H1 (cell line): ENCODE measurements around the gene FBXO8. TPM values are rescaled to one million over a fixed set of nuclear protein-coding genes. Genes with fewer than 3 reads are reported as not detected.

Experiments used
- CTCF ChIA-PET: fragments of 300-600 bp; sonication (Branson Sonifier 250); formaldehyde crosslinking; loops from one replicate; lab custom pipeline; 2021; ENCODE audit not compliant: partially characterized antibody; lab: Charles Lee
- POLR2A ChIA-PET: fragments of 300-600 bp; sonication (Branson Sonifier 250); formaldehyde crosslinking; loops from one replicate; lab custom pipeline; 2021; ENCODE audit warnings: inconsistent platforms; ENCODE audit not compliant: partially characterized antibody; lab: Charles Lee
- DNase-seq, 2 experiments: peaks; one replicate each; pipeline versions ENCODE4 v3.0.0 to v3.0.0-alpha.2; 2010 to 2022; ENCODE audit warnings: low spot score in 2 of 2, low read depth in 1 of 2, mixed read lengths in 1 of 2
- FAIRE-seq: peaks from 2 replicates; lab custom pipeline; 2011; peaks lifted over from hg19 to GRCh38; lab: Jason Lieb, UNC
- H2AFZ ChIP-seq: 2 replicates; pipeline ENCODE4 v1.8.1; 2012; ENCODE audit warnings: low read length, inconsistent platforms
- H2AK5ac ChIP-seq: 2 replicates; pipeline ENCODE4 v1.6.1; 2013; ENCODE audit warnings: low read depth, low read length
- H2BK120ac ChIP-seq: replicated peaks from 2 replicates; pipeline ENCODE3; 2013; ENCODE audit warnings: low read depth, low read length, inconsistent platforms
- H2BK12ac ChIP-seq: 2 replicates; pipeline ENCODE4 v1.6.1; 2013; ENCODE audit warnings: low read depth, low read length
- H2BK15ac ChIP-seq: 2 replicates; pipeline ENCODE4 v1.6.1; 2013; ENCODE audit warnings: low read length
- H2BK20ac ChIP-seq: 2 replicates; pipeline ENCODE4 v1.6.1; 2013; ENCODE audit warnings: low read length
- H2BK5ac ChIP-seq: 2 replicates; pipeline ENCODE4 v1.6.1; 2013; ENCODE audit warnings: low read depth, low read length
- H3K14ac ChIP-seq: 2 replicates; pipeline ENCODE4 v1.6.1; 2013; ENCODE audit warnings: inconsistent platforms; ENCODE audit not compliant: insufficient read length
- H3K18ac ChIP-seq: 2 replicates; pipeline ENCODE4 v1.6.1; 2013; ENCODE audit warnings: low read length; ENCODE audit errors: extremely low read depth
- H3K23ac ChIP-seq: 2 replicates; pipeline ENCODE4 v1.6.1; 2013; ENCODE audit warnings: inconsistent platforms; ENCODE audit not compliant: insufficient read length
- H3K23me2 ChIP-seq: 2 replicates; pipeline ENCODE4 v1.6.1; 2013; ENCODE audit warnings: low read depth, low read length
- H3K27ac ChIP-seq: 2 replicates; pipeline ENCODE4 v1.6.1; 2011; ENCODE audit warnings: low read depth, low read length, inconsistent platforms
- H3K27me3 ChIP-seq, 4 experiments: replicated peaks in 1 of 4; 1 replicate in 1 of 4; 2 replicates in 3 of 4; pipeline versions ENCODE4 v1.6.1 to v1.8.1; 2011 to 2013; ENCODE audit warnings: low read length in 3 of 4, mild to moderate bottlenecking in 3 of 4, inconsistent platforms in 2 of 4, mixed read lengths in 2 of 4, moderate library complexity in 1 of 4; ENCODE audit not compliant: control insufficient read depth in 3 of 4, insufficient read depth in 3 of 4; ENCODE audit errors: extremely low read depth in 1 of 4
- H3K36me3 ChIP-seq, 4 experiments: 2 replicates each; pipeline versions ENCODE4 v1.6.1 to v1.8.1; 2011 to 2013; ENCODE audit warnings: mild to moderate bottlenecking in 4 of 4, low read length in 3 of 4, moderate library complexity in 2 of 4, control low read depth in 1 of 4, inconsistent platforms in 1 of 4; ENCODE audit not compliant: insufficient read depth in 4 of 4, control insufficient read depth in 2 of 4
- H3K4ac ChIP-seq: replicated peaks from 2 replicates; pipeline ENCODE3; 2013; ENCODE audit warnings: low read length, low read depth, mixed read lengths, inconsistent platforms; ENCODE audit not compliant: insufficient read length
- H3K4me1 ChIP-seq, 4 experiments: replicated peaks in 1 of 4; 1 replicate in 1 of 4; 2 replicates in 3 of 4; pipeline versions ENCODE4 v1.6.1 to v1.8.1; 2011 to 2013; ENCODE audit warnings: low read length in 3 of 4, inconsistent platforms in 2 of 4, mixed read lengths in 1 of 4; ENCODE audit not compliant: insufficient read depth in 4 of 4, control insufficient read depth in 3 of 4
- H3K4me2 ChIP-seq, 2 experiments: 2 replicates each; pipeline versions ENCODE4 v1.6.1 to v1.8.1; 2011 to 2013; ENCODE audit warnings: low read depth in 2 of 2, low read length in 2 of 2, control low read depth in 1 of 2, inconsistent platforms in 1 of 2, mild to moderate bottlenecking in 1 of 2; ENCODE audit not compliant: insufficient read depth in 1 of 2
- H3K4me3 ChIP-seq, 4 experiments: fragments of 200-600, 300-600 bp in 1 of 4; sonication (generic), shearing (Covaris generic), sonication (Bioruptor Twin) in 1 of 4; 2 replicates each; pipeline versions ENCODE4 v1.5.1 to v1.8.1; 2011 to 2016; ENCODE audit warnings: low read length in 4 of 4, low read depth in 3 of 4, control low read depth in 2 of 4, inconsistent platforms in 2 of 4, mild to moderate bottlenecking in 2 of 4, mixed read lengths in 1 of 4, moderate library complexity in 1 of 4; ENCODE audit not compliant: insufficient read depth in 2 of 4; ENCODE audit errors: extremely low read depth in 1 of 4
- H3K56ac ChIP-seq: replicated peaks from 2 replicates; pipeline ENCODE3; 2013; ENCODE audit warnings: low read depth, mild to moderate bottlenecking, mixed read lengths, low read length, inconsistent platforms; ENCODE audit not compliant: insufficient read length
- H3K79me1 ChIP-seq: 2 replicates; pipeline ENCODE4 v1.6.1; 2013; ENCODE audit warnings: low read depth, low read length, control low read depth
- H3K79me2 ChIP-seq, 2 experiments: 2 replicates each; pipeline versions ENCODE4 v1.6.1 to v1.8.1; 2012 to 2013; ENCODE audit warnings: low read length in 2 of 2, mild to moderate bottlenecking in 2 of 2, inconsistent platforms in 1 of 2; ENCODE audit not compliant: insufficient read depth in 2 of 2, control insufficient read depth in 1 of 2
- H3K9ac ChIP-seq, 4 experiments: replicated peaks in 1 of 4; 1 replicate in 1 of 4; 2 replicates in 3 of 4; pipeline versions ENCODE4 v1.6.1 to v1.8.1; 2011 to 2013; ENCODE audit warnings: low read depth in 3 of 4, low read length in 3 of 4, control low read depth in 2 of 4, mild to moderate bottlenecking in 2 of 4, moderate library complexity in 2 of 4, inconsistent platforms in 1 of 4; ENCODE audit errors: extremely low read depth in 1 of 4
- H3K9me3 ChIP-seq, 2 experiments: 2 replicates each; pipeline versions ENCODE4 v1.6.1 to v1.8.1; 2012 to 2013; ENCODE audit warnings: mild to moderate bottlenecking in 2 of 2, moderate library complexity in 2 of 2, control low read depth in 1 of 2, inconsistent platforms in 1 of 2, low read depth in 1 of 2, low read length in 1 of 2, mixed read lengths in 1 of 2; ENCODE audit not compliant: insufficient read depth in 2 of 2
- H4K20me1 ChIP-seq, 2 experiments: replicated peaks in 1 of 2; 2 replicates each; pipeline versions ENCODE3 to v1.8.1; 2011 to 2013; ENCODE audit warnings: inconsistent platforms in 2 of 2, low read length in 2 of 2, mild to moderate bottlenecking in 1 of 2; ENCODE audit not compliant: insufficient read depth in 2 of 2, control insufficient read depth in 1 of 2
- H4K5ac ChIP-seq: 2 replicates; pipeline ENCODE4 v1.6.1; 2013; ENCODE audit warnings: low read length, low read depth, mixed read lengths, inconsistent platforms; ENCODE audit not compliant: insufficient read length
- H4K8ac ChIP-seq: 2 replicates; pipeline ENCODE4 v1.8.0; 2013; ENCODE audit warnings: mild to moderate bottlenecking, moderate library complexity, low read length, inconsistent platforms; ENCODE audit not compliant: insufficient read depth; ENCODE audit errors: extremely low read depth
- H4K91ac ChIP-seq: replicated peaks from 2 replicates; pipeline ENCODE3; 2013; ENCODE audit warnings: low read length, mixed read lengths, inconsistent platforms; ENCODE audit not compliant: insufficient read length
- ASH2L ChIP-seq: fragments of 200-600, 300-600 bp; sonication (generic); IDR thresholded peaks from one replicate; pipeline ENCODE4 v1.7.1; 2017; ENCODE audit warnings: low read length
- BCL11A ChIP-seq, 2 experiments: IDR thresholded peaks; one replicate each; pipeline ENCODE4 v1.6.1; 2011; ENCODE audit warnings: low read depth in 2 of 2, low read length in 2 of 2, mild to moderate bottlenecking in 2 of 2
- BRCA1 ChIP-seq: IDR thresholded peaks from 2 replicates; pipeline ENCODE4 v1.6.1; 2012; ENCODE audit warnings: low read depth, low read length, improper control_type of control experiment
- CHD1 ChIP-seq: IDR thresholded peaks from 2 replicates; pipeline ENCODE4 v1.6.1; 2012; ENCODE audit warnings: low read depth, low read length, improper control_type of control experiment
- CHD2 ChIP-seq: IDR thresholded peaks from 2 replicates; pipeline ENCODE4 v1.6.1; 2012; ENCODE audit warnings: low read length, improper control_type of control experiment
- HDAC2 ChIP-seq, 2 experiments: fragments of 300-600 bp in 1 of 2; sonication (generic) in 1 of 2; IDR thresholded peaks; 2 replicates each; pipeline ENCODE4 v1.6.1; 2011 to 2012; ENCODE audit warnings: low read depth in 2 of 2, low read length in 2 of 2, mild to moderate bottlenecking in 2 of 2, moderate library complexity in 2 of 2, borderline replicate concordance in 1 of 2, inconsistent platforms in 1 of 2
- KDM5A ChIP-seq: fragments of 200-600 bp; IDR thresholded peaks from 2 replicates; pipeline ENCODE4 v1.7.1; 2012; ENCODE audit warnings: mild to moderate bottlenecking, low read length, inconsistent platforms, mixed read lengths
- PHF8 ChIP-seq: fragments of 200-600 bp; sonication (generic); conservative IDR thresholded peaks from 2 replicates; pipeline ENCODE4 v1.7.1; 2012; ENCODE audit warnings: low read depth, mild to moderate bottlenecking, inconsistent platforms, low read length, moderate library complexity
- SIN3A ChIP-seq, 2 experiments: IDR thresholded peaks in 1 of 2; conservative IDR thresholded peaks in 1 of 2; 2 replicates each; pipeline ENCODE4 v1.6.1; 2011 to 2012; ENCODE audit warnings: low read length in 2 of 2, improper control_type of control experiment in 1 of 2, low read depth in 1 of 2, mild to moderate bottlenecking in 1 of 2
- SIRT6 ChIP-seq: IDR thresholded peaks from one replicate; pipeline ENCODE4 v1.7.1; 2012; ENCODE audit warnings: low read length, inconsistent platforms
- SP2 ChIP-seq: IDR thresholded peaks from 2 replicates; pipeline ENCODE4 v1.6.1; 2012; ENCODE audit warnings: mild to moderate bottlenecking, low read length, inconsistent platforms
- TAF7 ChIP-seq: optimal IDR thresholded peaks from 2 replicates; pipeline ENCODE3; 2011; ENCODE audit warnings: low read depth, mild to moderate bottlenecking, inconsistent platforms, low read length, moderate library complexity, borderline replicate concordance
- TBP ChIP-seq: IDR thresholded peaks from 2 replicates; pipeline ENCODE4 v1.6.1; 2011; ENCODE audit warnings: low read depth, low read length, improper control_type of control experiment
- TCF12 ChIP-seq: IDR thresholded peaks from 2 replicates; pipeline ENCODE4 v1.6.1; 2011; ENCODE audit warnings: low read depth, mild to moderate bottlenecking, low read length
- polyA plus RNA-seq, 7 experiments: library from polyadenylated mRNA; depleted of rRNA in 3 of 7; stranded (reverse) in 5 of 7; unstranded in 2 of 7; fragments of >200 nt in 5 of 7; fragments of 200-250 nt in 2 of 7; gene quantifications; 1 replicate in 5 of 7; 2 replicates in 1 of 7; 4 replicates in 1 of 7; pipeline versions ENCODE4 v1.2.1 to v1.2.3, GENCODE V29; 2011 to 2013; ENCODE audit warnings: missing spikeins in 2 of 7, mixed read lengths in 2 of 7
- total RNA-seq: library from RNA; stranded (reverse); fragmentation: NEBNext Ultra II Directional; extraction: Animal tissue kit (Norgen Biotek cat#: 25700); gene quantifications from 2 replicates; pipeline ENCODE4 v1.2.1, GENCODE V29; 2021
- TF ChIP-seq, protein P1 (sequence below): IDR thresholded peaks from 2 replicates; pipeline ENCODE4 v1.6.1; 2012; ENCODE audit warnings: inconsistent platforms
- TF ChIP-seq, protein P2 (sequence below): IDR thresholded peaks from 2 replicates; pipeline ENCODE4 v1.6.1; 2011; ENCODE audit warnings: low read depth, mild to moderate bottlenecking, low read length; ENCODE audit not compliant: insufficient read depth

FBXO8 gene
- total and polyA plus RNA-seq, 2 of the 8 experiments (the other 6 are each of a cell fraction or from before 2014, with no cell fraction given), result 5.1 to 7.5 TPM

- H3K36me3 ChIP-seq, result peaks cover 0 to 11% (median 0%) of the 10 kb centered on the region in 4 experiments; a peak in 2 of 8 replicates
- no peak overlapping the region for H3K18ac ChIP-seq
- no peak overlapping the region for H3K4me2 ChIP-seq
- DNase-seq (no peak), FAIRE-seq (no peak)
- POLR2A ChIA-PET, result no interaction called here
- H3K4me3 ChIP-seq, result no peak overlapping the region
- H4K5ac ChIP-seq, result no peak overlapping the region
- no peak overlapping the region for H3K27ac ChIP-seq
- no peaks in the 10 kb centered on the region for H3K79me2 ChIP-seq
- no peak overlapping the region for H2AK5ac ChIP-seq
- H3K4ac ChIP-seq, result no peak overlapping the region
- H3K9me3 ChIP-seq, result no peaks in the 10 kb centered on the region
- H3K9ac ChIP-seq, result no peak overlapping the region
- H3K23ac ChIP-seq, result no peak overlapping the region
- no peak overlapping the region for H3K56ac ChIP-seq
- no peaks in the 10 kb centered on the region for H3K27me3 ChIP-seq
- no peaks in the 10 kb centered on the region for H3K23me2 ChIP-seq
- no peak overlapping the region for H4K91ac ChIP-seq
- H4K20me1 ChIP-seq, result no peaks in the 10 kb centered on the region
- no peak overlapping the region for H2BK20ac ChIP-seq
- no peak overlapping the region for H2AFZ ChIP-seq
- no peak overlapping the region for H2BK15ac ChIP-seq
- H3K4me1 ChIP-seq, result no peaks in the 10 kb centered on the region
- H2BK5ac ChIP-seq, result no peak overlapping the region
- no peaks in the 10 kb centered on the region for H3K79me1 ChIP-seq
- H2BK12ac ChIP-seq, result no peak overlapping the region
- H3K14ac ChIP-seq, result no peak overlapping the region
- no peak overlapping the region for H2BK120ac ChIP-seq
- CTCF ChIA-PET, result no interaction called here
- no peak overlapping the region for H4K8ac ChIP-seq
- TF ChIP-seq TCF12 (no peak), SP2 (no peak), KDM5A (no peak), HDAC2 (IDR thresholded peaks at IDR 0.05; ENCODE audit: borderline replicate concordance in 1 of 2, low read depth in 2 of 2, low read length in 2 of 2) (no peak), SIRT6 (no peak), TAF7 (no peak), ASH2L (no peak), BRCA1 (no peak), PHF8 (no peak), SIN3A (conservative IDR thresholded peaks at IDR 0.05 in 1 of 2, IDR thresholded peaks at IDR 0.05 in 1 of 2; ENCODE audit: low read depth in 1 of 2, low read length in 2 of 2) (no peak), CHD1 (no peak), BCL11A (IDR thresholded peaks at IDR 0.05; ENCODE audit: low read depth in 2 of 2, low read length in 2 of 2) (no peak), TBP (no peak), CHD2 (no peak)
- TF ChIP-seq, protein P1, sequence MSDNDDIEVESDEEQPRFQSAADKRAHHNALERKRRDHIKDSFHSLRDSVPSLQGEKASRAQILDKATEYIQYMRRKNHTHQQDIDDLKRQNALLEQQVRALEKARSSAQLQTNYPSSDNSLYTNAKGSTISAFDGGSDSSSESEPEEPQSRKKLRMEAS, result no peak
- TF ChIP-seq, protein P2, sequence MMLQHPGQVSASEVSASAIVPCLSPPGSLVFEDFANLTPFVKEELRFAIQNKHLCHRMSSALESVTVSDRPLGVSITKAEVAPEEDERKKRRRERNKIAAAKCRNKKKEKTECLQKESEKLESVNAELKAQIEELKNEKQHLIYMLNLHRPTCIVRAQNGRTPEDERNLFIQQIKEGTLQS, result no peak
Measured at GRCh38 chr4:174317531-174317930, 34.1 kb upstream of the FBXO8 start.
